ENCODE measurements around the gene CREB5. TPM values are rescaled to one million over a fixed set of nuclear protein-coding genes. Genes with fewer than 3 reads are reported as not detected.

The CREB5 gene
- total RNA-seq, 1 donor from 2014 or later, result 4.6 TPM

GRCh38 chr7:28643584-28644340, 231.4 kb downstream of the CREB5 start:
- Mint-ChIP-seq H3K9me3 (ENCODE audit: low read depth) (no peaks in the 10 kb centered on the region), H3K27me3 (no peaks in the 10 kb centered on the region), H3K4me1 (ENCODE audit: low read depth) (peaks cover 20% of the 10 kb centered on the region), H3K4me3 (ENCODE audit: low read depth) (no peak overlapping the region), H3K36me3 (ENCODE audit: insufficient read depth) (no peaks in the 10 kb centered on the region), H3K27ac (no peak overlapping the region)
- DNase-seq (ENCODE audit: low spot score, unreplicated experiment), result no peak
- no peak for TF ChIP-seq CTCF (IDR thresholded peaks at IDR 0.05; ENCODE audit: unreplicated experiment)

GRCh38 chr7:28645866-28646265, 233.5 kb downstream of the CREB5 start:
- no peaks in the 10 kb centered on the region for H3K9me3 Mint-ChIP-seq (ENCODE audit: low read depth)
- H3K27me3 Mint-ChIP-seq, result no peaks in the 10 kb centered on the region
- no peak overlapping the region for H3K27ac Mint-ChIP-seq
- DNase-seq (ENCODE audit: low spot score, unreplicated experiment), result no peak
- peaks cover 10% of the 10 kb centered on the region for H3K4me1 Mint-ChIP-seq (ENCODE audit: low read depth)
- no peak overlapping the region for H3K4me3 Mint-ChIP-seq (ENCODE audit: low read depth)
- no peak for TF ChIP-seq CTCF (IDR thresholded peaks at IDR 0.05; ENCODE audit: unreplicated experiment)
- no peaks in the 10 kb centered on the region for H3K36me3 Mint-ChIP-seq (ENCODE audit: insufficient read depth)

GRCh38 chr7:28646376-28647075, 234.2 kb downstream of the CREB5 start:
- Mint-ChIP-seq H3K9me3 (ENCODE audit: low read depth) (no peaks in the 10 kb centered on the region), H3K36me3 (ENCODE audit: insufficient read depth) (no peaks in the 10 kb centered on the region), H3K4me3 (ENCODE audit: low read depth) (no peak overlapping the region), H3K27me3 (no peaks in the 10 kb centered on the region), H3K27ac (no peak overlapping the region), H3K4me1 (ENCODE audit: low read depth) (peaks cover 10% of the 10 kb centered on the region)
- no peak for TF ChIP-seq CTCF (IDR thresholded peaks at IDR 0.05; ENCODE audit: unreplicated experiment)
- no peak for DNase-seq (ENCODE audit: low spot score, unreplicated experiment)

- no peak for TF ChIP-seq CTCF (IDR thresholded peaks at IDR 0.05; ENCODE audit: unreplicated experiment)
- no peak for DNase-seq (ENCODE audit: low spot score, unreplicated experiment)
- Mint-ChIP-seq H3K4me3 (ENCODE audit: low read depth) (no peak overlapping the region), H3K36me3 (ENCODE audit: insufficient read depth) (no peaks in the 10 kb centered on the region), H3K9me3 (ENCODE audit: low read depth) (no peaks in the 10 kb centered on the region), H3K4me1 (ENCODE audit: low read depth) (peaks cover 10% of the 10 kb centered on the region), H3K27ac (no peak overlapping the region), H3K27me3 (no peaks in the 10 kb centered on the region)
Observed at GRCh38 chr7:28647076-28647421, 234.7 kb downstream of the CREB5 start.

- Mint-ChIP-seq H3K4me3 (ENCODE audit: low read depth) (no peak overlapping the region), H3K27me3 (no peaks in the 10 kb centered on the region), H3K4me1 (ENCODE audit: low read depth) (no peaks in the 10 kb centered on the region), H3K9me3 (ENCODE audit: low read depth) (no peaks in the 10 kb centered on the region), H3K36me3 (ENCODE audit: insufficient read depth) (no peaks in the 10 kb centered on the region), H3K27ac (no peak overlapping the region)
- no peak for DNase-seq (ENCODE audit: low spot score, unreplicated experiment)
- TF ChIP-seq CTCF (IDR thresholded peaks at IDR 0.05; ENCODE audit: unreplicated experiment), result no peak
Observed at GRCh38 chr7:28649189-28649588, 236.9 kb downstream of the CREB5 start.

All from progenitor cell of endocrine pancreas (in vitro differentiated cells).